Measurements from ENCODE around the gene KRTAP9-8. TPM values are rescaled to one million over a fixed set of nuclear protein-coding genes. Genes with fewer than 3 reads are reported as not detected.
"Not testable (repeated sequence)": the region's sequence is repeated elsewhere in the genome, so short reads cannot be mapped to it uniquely, and the experiment has no call there.

Gene KRTAP9-8
- total and polyA plus RNA-seq, 8 donors: not detected

GRCh38 chr17:41251261-41251660 lies 13.5 kb downstream of the KRTAP9-8 start:
- 78 to 82% methylated on average over 1 of the region's 1 CpG for WGBS, 2 donors
- intact Hi-C loops (cut with DNase I): no loop called here
- no peak for TF ChIP-seq CTCF (IDR thresholded peaks at IDR 0.05)
- Histone ChIP-seq H3K4me3 (no peak overlapping the region), H3K27ac (no peak overlapping the region), H3K9me3 (no peaks in the 10 kb centered on the region), H3K36me3 (no peaks in the 10 kb centered on the region), H3K27me3 (no peaks in the 10 kb centered on the region), H3K4me1 (no peaks in the 10 kb centered on the region)
- DNase-seq: no peak
- no peak for ATAC-seq
- FAIRE-seq: no peak

- Histone ChIP-seq H3K4me1 (no peaks in the 10 kb centered on the region), H3K36me3 (no peaks in the 10 kb centered on the region), H3K9me3 (no peaks in the 10 kb centered on the region), H3K27me3 (no peaks in the 10 kb centered on the region), H3K27ac (no peak overlapping the region), H3K4me3 (no peak overlapping the region)
- FAIRE-seq (no peak), ATAC-seq (no peak), DNase-seq (no peak)
- intact Hi-C loops (cut with DNase I): no loop called here
- no peak for TF ChIP-seq CTCF (IDR thresholded peaks at IDR 0.05)
- 0 to 52% methylated on average over 1 of the region's 1 CpG for WGBS, 2 donors
These were observed 17.1 kb downstream of the KRTAP9-8 start for GRCh38 chr17:41254861-41255260.

GRCh38 chr17:41255381-41256290 lies 17.8 kb downstream of the KRTAP9-8 start, which contains the start of gene KRTAP9-9:
KRTAP9-9 (plus strand) TSS chr17:41255384.
- peak in 1 of 6 donors; percentile 18 for DNase-seq
- H3K27me3 ChIP-seq; H3K27ac ChIP-seq; ATAC-seq; FAIRE-seq; H3K36me3 ChIP-seq; H3K4me3 ChIP-seq; intact Hi-C loops (cut with DNase I); H3K9me3 ChIP-seq; H3K4me1 ChIP-seq: not testable (repeated sequence)
- 52 to 53% methylated on average over 5 of the region's 5 CpGs for WGBS, 2 donors

GRCh38 chr17:41256291-41256685 lies 18.5 kb downstream of the KRTAP9-8 start:
- no peaks in the 10 kb centered on the region for H3K36me3 ChIP-seq
- FAIRE-seq: no peak
- no peak for DNase-seq
- ATAC-seq: no peak
- H3K9me3 ChIP-seq: no peaks in the 10 kb centered on the region
- 87% methylated on average over 1 of the region's 1 CpG for WGBS, 2 donors
- no peaks in the 10 kb centered on the region for H3K27me3 ChIP-seq
- H3K4me3 ChIP-seq: no peak overlapping the region
- intact Hi-C loops (cut with DNase I): no loop called here
- H3K4me1 ChIP-seq: no peaks in the 10 kb centered on the region
- no peak overlapping the region for H3K27ac ChIP-seq
- no peak for TF ChIP-seq CTCF (IDR thresholded peaks at IDR 0.05)

GRCh38 chr17:41258406-41258805 lies 20.6 kb downstream of the KRTAP9-8 start:
- Histone ChIP-seq H3K36me3 (no peaks in the 10 kb centered on the region), H3K27ac (no peak overlapping the region), H3K4me3 (no peak overlapping the region), H3K9me3 (no peaks in the 10 kb centered on the region), H3K27me3 (peaks cover 0 to 3% (median 0%) of the 10 kb centered on the region in 4 donors), H3K4me1 (no peaks in the 10 kb centered on the region)
- no peak for DNase-seq
- intact Hi-C loops (cut with DNase I): no loop called here
- TF ChIP-seq CTCF (IDR thresholded peaks at IDR 0.05): no peak
- no peak for FAIRE-seq
- no peak for ATAC-seq
